MCF 10A (cell line): ENCODE data around the gene FKBP11. TPM values are rescaled to one million over a fixed set of nuclear protein-coding genes. Genes with fewer than 3 reads are reported as not detected.

ENCODE experiments used
- BruUV-seq: library from RNA; stranded (reverse); fragments of 400-500 nt; replicated peaks from 2 replicates; lab custom pipeline; 2021; lab: Mats Ljungman, UMichigan
- CTCF ChIA-PET: fragments of 300-600 bp; sonication (Branson Sonifier 250); formaldehyde crosslinking; extraction: SDS; loops from one replicate; lab custom pipeline; 2021; ENCODE audit warnings: antibody characterized with exemption, inconsistent platforms; lab: Yijun Ruan, JAX
- POLR2A ChIA-PET: fragments of 300-600, 350-650 bp; sonication (Branson Sonifier 250); formaldehyde crosslinking; extraction: SDS; loops from one replicate; lab custom pipeline; 2020; ENCODE audit warnings: antibody characterized with exemption, inconsistent platforms; lab: Yijun Ruan, JAX
- DNase-seq: peaks from one replicate; pipeline ENCODE4 v3.0.0-alpha.2; 2018; ENCODE audit not compliant: unreplicated experiment
- H3K27ac Mint-ChIP-seq: one replicate; pipeline ENCODE4 v1.8.0; 2022; ENCODE audit warnings: mild to moderate bottlenecking, low read depth, mixed read lengths; ENCODE audit not compliant: unreplicated experiment
- H3K27me3 Mint-ChIP-seq: one replicate; pipeline ENCODE4 v1.8.0; 2022; ENCODE audit warnings: mixed read lengths; ENCODE audit not compliant: insufficient read depth, unreplicated experiment
- H3K36me3 Mint-ChIP-seq: one replicate; pipeline ENCODE4 v1.8.0; 2022; ENCODE audit warnings: mild to moderate bottlenecking, moderate library complexity, mixed read lengths; ENCODE audit not compliant: insufficient read depth, unreplicated experiment
- H3K4me1 Mint-ChIP-seq: one replicate; pipeline ENCODE4 v1.8.0; 2022; ENCODE audit warnings: mixed read lengths; ENCODE audit not compliant: insufficient read depth, unreplicated experiment
- H3K4me3 Mint-ChIP-seq: one replicate; pipeline ENCODE4 v1.8.0; 2022; ENCODE audit warnings: mild to moderate bottlenecking, moderate library complexity, mixed read lengths; ENCODE audit not compliant: unreplicated experiment
- H3K9me3 Mint-ChIP-seq: one replicate; pipeline ENCODE4 v1.8.0; 2022; ENCODE audit warnings: mixed read lengths; ENCODE audit not compliant: unreplicated experiment
- intact Hi-C: fragments of 100-400 bp; cut with micrococcal nuclease; formaldehyde crosslinking; loops from 2 replicates; pipeline ENCODE4 v1.14.1; 2022
- total RNA-seq: library from RNA; stranded (reverse); gene quantifications from 2 replicates; pipeline ENCODE4 v1.2.3, GENCODE V29; 2022
- TF ChIP-seq, protein P1 (sequence below): fragments of 200-600 bp; IDR thresholded peaks from one replicate; pipeline ENCODE4 v1.8.0; 2022; ENCODE audit warnings: antibody characterized with exemption, mild to moderate bottlenecking; ENCODE audit not compliant: unreplicated experiment

The FKBP11 gene
- total RNA-seq, 1 experiment from 2014 or later: 11.0 TPM

DNA sequence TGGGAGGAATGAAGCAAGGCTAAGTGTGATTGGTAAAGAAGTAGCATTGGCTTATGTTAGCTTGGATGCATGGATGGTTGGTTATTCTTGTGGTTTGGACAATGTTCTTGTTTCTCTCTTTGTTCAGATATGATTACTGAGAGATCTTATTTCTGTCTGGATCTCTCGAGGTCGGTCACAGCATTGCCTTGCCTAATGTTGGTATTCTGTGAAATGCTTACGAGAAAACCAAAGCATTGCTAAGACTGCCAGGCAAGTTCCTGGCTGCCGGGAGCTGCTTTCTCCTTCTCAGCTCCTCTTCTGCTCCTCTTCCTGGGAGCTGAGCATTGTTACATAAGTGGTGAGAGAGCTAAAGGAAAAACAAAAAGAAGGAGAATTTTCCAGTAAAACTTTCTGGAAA, 52.2 kb downstream of the FKBP11 start:
- H3K9me3 Mint-ChIP-seq: no peaks in the 10 kb centered on the region
- H3K36me3 Mint-ChIP-seq: no peaks in the 10 kb centered on the region
- ChIA-PET POLR2A (no interaction called here), CTCF (interaction anchor here (0.6 to 2.0 kb wide), 5 partner anchors 18 to 241 kb away, joined by 3 to 9 read pairs (median 3); no protein-coding TSS in a partner anchor)
- intact Hi-C loops: no loop called here
- no peaks in the 10 kb centered on the region for H3K4me1 Mint-ChIP-seq
- H3K27ac Mint-ChIP-seq: no peak overlapping the region
- TF ChIP-seq, protein P1, sequence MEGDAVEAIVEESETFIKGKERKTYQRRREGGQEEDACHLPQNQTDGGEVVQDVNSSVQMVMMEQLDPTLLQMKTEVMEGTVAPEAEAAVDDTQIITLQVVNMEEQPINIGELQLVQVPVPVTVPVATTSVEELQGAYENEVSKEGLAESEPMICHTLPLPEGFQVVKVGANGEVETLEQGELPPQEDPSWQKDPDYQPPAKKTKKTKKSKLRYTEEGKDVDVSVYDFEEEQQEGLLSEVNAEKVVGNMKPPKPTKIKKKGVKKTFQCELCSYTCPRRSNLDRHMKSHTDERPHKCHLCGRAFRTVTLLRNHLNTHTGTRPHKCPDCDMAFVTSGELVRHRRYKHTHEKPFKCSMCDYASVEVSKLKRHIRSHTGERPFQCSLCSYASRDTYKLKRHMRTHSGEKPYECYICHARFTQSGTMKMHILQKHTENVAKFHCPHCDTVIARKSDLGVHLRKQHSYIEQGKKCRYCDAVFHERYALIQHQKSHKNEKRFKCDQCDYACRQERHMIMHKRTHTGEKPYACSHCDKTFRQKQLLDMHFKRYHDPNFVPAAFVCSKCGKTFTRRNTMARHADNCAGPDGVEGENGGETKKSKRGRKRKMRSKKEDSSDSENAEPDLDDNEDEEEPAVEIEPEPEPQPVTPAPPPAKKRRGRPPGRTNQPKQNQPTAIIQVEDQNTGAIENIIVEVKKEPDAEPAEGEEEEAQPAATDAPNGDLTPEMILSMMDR: no peak
- no peak overlapping the region for H3K4me3 Mint-ChIP-seq
- no TSS peak for BruUV-seq
- DNase-seq: no peak
- H3K27me3 Mint-ChIP-seq: peaks cover 13% of the 10 kb centered on the region

Other genes starting within 250 kb of the FKBP11 start
- gene KANSL2, start 243.3 kb downstream of the FKBP11 start, total RNA-seq: 35.3 and 44.2 TPM in 2 replicates
- gene CCNT1, start 208.8 kb downstream of the FKBP11 start, total RNA-seq: 54.3 and 55.1 TPM in 2 replicates
- 21.9 and 33.2 TPM in 2 replicates for gene ADCY6, start 136.4 kb downstream of the FKBP11 start, total RNA-seq
- gene CACNB3, start 107.0 kb downstream of the FKBP11 start, total RNA-seq: 6.9 and 7.0 TPM in 2 replicates
- 67.8 and 88.4 TPM in 2 replicates for gene DDX23, start 73.3 kb downstream of the FKBP11 start, total RNA-seq
- 1.0 and 1.2 TPM in 2 replicates for gene RND1, start 59.6 kb downstream of the FKBP11 start, total RNA-seq
- gene ARF3, start 32.0 kb upstream of the FKBP11 start, total RNA-seq: 117 and 129 TPM in 2 replicates
- 1.1 TPM in 1 of 2 replicates, not detected in the other for gene WNT10B, start 46.2 kb upstream of the FKBP11 start, total RNA-seq
- not detected in 2 replicates for gene WNT1, start 52.8 kb upstream of the FKBP11 start, total RNA-seq
- 0.28 and 0.47 TPM in 2 replicates for gene DDN, start 73.9 kb upstream of the FKBP11 start, total RNA-seq
- gene PRKAG1, start 93.3 kb upstream of the FKBP11 start, total RNA-seq: 80.3 and 84.6 TPM in 2 replicates
- 76.9 and 92.5 TPM in 2 replicates for gene KMT2D, start 135.3 kb upstream of the FKBP11 start, total RNA-seq
- gene RHEBL1, start 144.5 kb upstream of the FKBP11 start, total RNA-seq: 0.35 and 0.93 TPM in 2 replicates
- not detected in 2 replicates for gene DHH, start 169.3 kb upstream of the FKBP11 start, total RNA-seq
- gene LMBR1L, start 185.4 kb upstream of the FKBP11 start, total RNA-seq: 27.8 and 35.7 TPM in 2 replicates
- gene TUBA1B, start 205.9 kb upstream of the FKBP11 start, total RNA-seq: 282 and 369 TPM in 2 replicates